Glutamatergic neuron (in vitro differentiated cells): ENCODE measurements around the gene RHOT2. TPM values are rescaled to one million over a fixed set of nuclear protein-coding genes. Genes with fewer than 3 reads are reported as not detected.

Experiments used
- DNase-seq: peaks from one replicate; pipeline ENCODE4 v3.0.0; 2022
- H3K27ac Mint-ChIP-seq: one replicate; pipeline ENCODE4 v1.8.0; 2020; ENCODE audit warnings: mild to moderate bottlenecking, mixed read lengths, inconsistent platforms; ENCODE audit not compliant: unreplicated experiment
- H3K27me3 Mint-ChIP-seq: one replicate; pipeline ENCODE4 v1.8.0; 2020; ENCODE audit warnings: mild to moderate bottlenecking, moderate library complexity, mixed read lengths, inconsistent platforms; ENCODE audit not compliant: unreplicated experiment
- H3K36me3 Mint-ChIP-seq: one replicate; pipeline ENCODE4 v1.8.0; 2020; ENCODE audit warnings: mild to moderate bottlenecking, mixed read lengths, inconsistent platforms; ENCODE audit not compliant: unreplicated experiment
- H3K4me1 Mint-ChIP-seq: one replicate; pipeline ENCODE4 v1.8.0; 2020; ENCODE audit warnings: mild to moderate bottlenecking, low read depth, mixed read lengths, inconsistent platforms; ENCODE audit not compliant: unreplicated experiment
- H3K4me3 Mint-ChIP-seq: one replicate; pipeline ENCODE4 v1.8.0; 2020; ENCODE audit warnings: mild to moderate bottlenecking, mixed read lengths, inconsistent platforms; ENCODE audit not compliant: unreplicated experiment
- H3K9me3 Mint-ChIP-seq: one replicate; pipeline ENCODE4 v1.8.0; 2020; ENCODE audit warnings: mild to moderate bottlenecking, moderate library complexity, mixed read lengths, inconsistent platforms; ENCODE audit not compliant: unreplicated experiment
- CTCF ChIP-seq: fragments of 200-600 bp; sonication (generic); IDR thresholded peaks from one replicate; pipeline ENCODE4 v1.5.0; 2021; ENCODE audit not compliant: partially characterized antibody, unreplicated experiment
- total RNA-seq: library from RNA; stranded (reverse); fragmentation: NEBNext Ultra II Directional; extraction: Animal tissue kit (Norgen Biotek cat#: 25700); gene quantifications from one replicate; pipeline ENCODE4 v1.2.1, GENCODE V29; 2021; ENCODE audit not compliant: unreplicated experiment

RHOT2 gene
- total RNA-seq, 1 donor from 2014 or later = 208 TPM

- Mint-ChIP-seq H3K4me3 (no peak overlapping the region), H3K36me3 (no peaks in the 10 kb centered on the region), H3K9me3 (peaks cover 2% of the 10 kb centered on the region), H3K27me3 (peaks cover 5% of the 10 kb centered on the region), H3K27ac (no peak overlapping the region), H3K4me1 (peaks cover 1% of the 10 kb centered on the region)
- no peak for TF ChIP-seq CTCF
- DNase-seq = no peak
These were observed 8.3 kb upstream of the RHOT2 start for GRCh38 chr16:659618-660017.

GRCh38 chr16:660132-660458, 7.8 kb upstream of the RHOT2 start:
- H3K4me3 Mint-ChIP-seq = no peak overlapping the region
- peaks cover 5% of the 10 kb centered on the region for H3K27me3 Mint-ChIP-seq
- no peak for DNase-seq
- TF ChIP-seq CTCF = no peak
- H3K27ac Mint-ChIP-seq = no peak overlapping the region
- peaks cover 1% of the 10 kb centered on the region for H3K4me1 Mint-ChIP-seq
- H3K36me3 Mint-ChIP-seq = no peaks in the 10 kb centered on the region
- peaks cover 2% of the 10 kb centered on the region for H3K9me3 Mint-ChIP-seq

GRCh38 chr16:660459-661183, 7.3 kb upstream of the RHOT2 start:
- Mint-ChIP-seq H3K9me3 (peaks cover 2% of the 10 kb centered on the region), H3K27me3 (peaks cover 5% of the 10 kb centered on the region), H3K4me3 (no peak overlapping the region), H3K36me3 (no peaks in the 10 kb centered on the region), H3K4me1 (peaks cover 1% of the 10 kb centered on the region), H3K27ac (no peak overlapping the region)
- DNase-seq = peak; percentile 94
- peak; percentile 79 for TF ChIP-seq CTCF

- no peak for DNase-seq
- Mint-ChIP-seq H3K9me3 (peaks cover 2% of the 10 kb centered on the region), H3K4me3 (no peak overlapping the region), H3K27ac (no peak overlapping the region), H3K36me3 (no peaks in the 10 kb centered on the region), H3K4me1 (peaks cover 1% of the 10 kb centered on the region), H3K27me3 (peaks cover 5% of the 10 kb centered on the region)
- peak; percentile 34 for TF ChIP-seq CTCF
These were observed 6.6 kb upstream of the RHOT2 start for GRCh38 chr16:661184-661821.

GRCh38 chr16:662095-662494, 5.8 kb upstream of the RHOT2 start:
- no peak overlapping the region for H3K4me3 Mint-ChIP-seq
- DNase-seq = no peak
- peaks cover 1% of the 10 kb centered on the region for H3K4me1 Mint-ChIP-seq
- no peak for TF ChIP-seq CTCF
- H3K9me3 Mint-ChIP-seq = peaks cover 2% of the 10 kb centered on the region
- no peaks in the 10 kb centered on the region for H3K36me3 Mint-ChIP-seq
- no peak overlapping the region for H3K27ac Mint-ChIP-seq
- peaks cover 5% of the 10 kb centered on the region for H3K27me3 Mint-ChIP-seq
